Measurements from ENCODE around the gene PTDSS2. TPM values are rescaled to one million over a fixed set of nuclear protein-coding genes. Genes with fewer than 3 reads are reported as not detected.
A peak's percentile ranks its signal among the peaks of the same experiment; 100 is the strongest.

Gene PTDSS2
- total and polyA plus RNA-seq, 2 of the 13 experiments (the other 11 are each of a cell fraction or from before 2014, with no cell fraction given): 21.7 to 26.4 TPM

- TF ChIP-seq SRY (CRISPR knock-in tag; IDR thresholded peaks at IDR 0.05) (0 out of 2 replicates have a peak, but pooled peaks have one; percentile 59), ZNF431 (CRISPR knock-in tag; IDR thresholded peaks at IDR 0.05; ENCODE audit: borderline replicate concordance, low read depth) (0 out of 2 replicates have a peak, but pooled peaks have one; percentile 39), WIZ (CRISPR knock-in tag; IDR thresholded peaks at IDR 0.05) (0 out of 2 replicates have a peak, but pooled peaks have one; percentile 52), YEATS2 (CRISPR knock-in tag; IDR thresholded peaks at IDR 0.05; ENCODE audit: borderline replicate concordance) (peak; percentile 34; the same call in 1 of the 2 replicates), THAP9 (CRISPR knock-in tag; IDR thresholded peaks at IDR 0.05; ENCODE audit: borderline replicate concordance) (no peak), ZNF589 (CRISPR knock-in tag; conservative IDR thresholded peaks at IDR 0.05) (0 out of 2 replicates have a peak, but pooled peaks have one; percentile 30), ZNF703 (CRISPR knock-in tag; IDR thresholded peaks at IDR 0.05; ENCODE audit: borderline replicate concordance) (no peak), AHR (CRISPR knock-in tag; IDR thresholded peaks at IDR 0.05) (0 out of 2 replicates have a peak, but pooled peaks have one; percentile 54), ZNF616 (CRISPR knock-in tag; IDR thresholded peaks at IDR 0.05; ENCODE audit: low read depth) (0 out of 2 replicates have a peak, but pooled peaks have one; percentile 71), ZNF326 (CRISPR knock-in tag; IDR thresholded peaks at IDR 0.05; ENCODE audit: borderline replicate concordance) (no peak), JUNB (CRISPR knock-in tag; IDR thresholded peaks at IDR 0.05; ENCODE audit: borderline replicate concordance) (0 out of 2 replicates have a peak, but pooled peaks have one; percentile 27), SYNCRIP (IDR thresholded peaks at IDR 0.05; ENCODE audit: insufficient read depth, low read depth, low read length) (no peak), ZMYM3 (CRISPR knock-in tag; IDR thresholded peaks at IDR 0.05) (no peak), REXO4 (CRISPR knock-in tag; IDR thresholded peaks at IDR 0.05; ENCODE audit: borderline replicate concordance) (peak; percentile 35; the same call in 1 of the 2 replicates), ZSCAN12 (CRISPR knock-in tag; IDR thresholded peaks at IDR 0.05) (no peak), CHD2 (IDR thresholded peaks at IDR 0.05; ENCODE audit: low read depth, low read length) (no peak), PHF21A (CRISPR knock-in tag; IDR thresholded peaks at IDR 0.05) (0 out of 2 replicates have a peak, but pooled peaks have one; percentile 22), KAT2B (IDR thresholded peaks at IDR 0.05; ENCODE audit: borderline replicate concordance, low read depth, low read length) (no peak)
- TF ChIP-seq, protein P1, sequence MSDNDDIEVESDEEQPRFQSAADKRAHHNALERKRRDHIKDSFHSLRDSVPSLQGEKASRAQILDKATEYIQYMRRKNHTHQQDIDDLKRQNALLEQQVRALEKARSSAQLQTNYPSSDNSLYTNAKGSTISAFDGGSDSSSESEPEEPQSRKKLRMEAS (IDR thresholded peaks at IDR 0.05): peak; percentile 90
- TF ChIP-seq, protein P2, sequence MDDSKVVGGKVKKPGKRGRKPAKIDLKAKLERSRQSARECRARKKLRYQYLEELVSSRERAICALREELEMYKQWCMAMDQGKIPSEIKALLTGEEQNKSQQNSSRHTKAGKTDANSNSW (CRISPR knock-in tag; IDR thresholded peaks at IDR 0.05; ENCODE audit: borderline replicate concordance): peak; percentile 75; the same call in 1 of the 2 replicates
- TF ChIP-seq, protein P3, sequence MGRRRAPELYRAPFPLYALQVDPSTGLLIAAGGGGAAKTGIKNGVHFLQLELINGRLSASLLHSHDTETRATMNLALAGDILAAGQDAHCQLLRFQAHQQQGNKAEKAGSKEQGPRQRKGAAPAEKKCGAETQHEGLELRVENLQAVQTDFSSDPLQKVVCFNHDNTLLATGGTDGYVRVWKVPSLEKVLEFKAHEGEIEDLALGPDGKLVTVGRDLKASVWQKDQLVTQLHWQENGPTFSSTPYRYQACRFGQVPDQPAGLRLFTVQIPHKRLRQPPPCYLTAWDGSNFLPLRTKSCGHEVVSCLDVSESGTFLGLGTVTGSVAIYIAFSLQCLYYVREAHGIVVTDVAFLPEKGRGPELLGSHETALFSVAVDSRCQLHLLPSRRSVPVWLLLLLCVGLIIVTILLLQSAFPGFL (CRISPR knock-in tag; IDR thresholded peaks at IDR 0.05): 0 out of 2 replicates have a peak, but pooled peaks have one; percentile 16
- TF ChIP-seq, protein P4, sequence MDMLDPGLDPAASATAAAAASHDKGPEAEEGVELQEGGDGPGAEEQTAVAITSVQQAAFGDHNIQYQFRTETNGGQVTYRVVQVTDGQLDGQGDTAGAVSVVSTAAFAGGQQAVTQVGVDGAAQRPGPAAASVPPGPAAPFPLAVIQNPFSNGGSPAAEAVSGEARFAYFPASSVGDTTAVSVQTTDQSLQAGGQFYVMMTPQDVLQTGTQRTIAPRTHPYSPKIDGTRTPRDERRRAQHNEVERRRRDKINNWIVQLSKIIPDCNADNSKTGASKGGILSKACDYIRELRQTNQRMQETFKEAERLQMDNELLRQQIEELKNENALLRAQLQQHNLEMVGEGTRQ (IDR thresholded peaks at IDR 0.05; ENCODE audit: low read depth, low read length): no peak
- TF ChIP-seq, protein P4 (CRISPR knock-in tag; IDR thresholded peaks at IDR 0.05; ENCODE audit: borderline replicate concordance): 0 out of 2 replicates have a peak, but pooled peaks have one; percentile 27
These were observed 88.5 kb downstream of the PTDSS2 start (continued) for GRCh38 chr11:538431-539051.
